ENCODE measurements around the gene CLEC18B.
"Not testable (repeated sequence)": the region's sequence is repeated elsewhere in the genome, so short reads cannot be mapped to it uniquely, and the experiment has no call there.

CLEC18B gene

DNA sequence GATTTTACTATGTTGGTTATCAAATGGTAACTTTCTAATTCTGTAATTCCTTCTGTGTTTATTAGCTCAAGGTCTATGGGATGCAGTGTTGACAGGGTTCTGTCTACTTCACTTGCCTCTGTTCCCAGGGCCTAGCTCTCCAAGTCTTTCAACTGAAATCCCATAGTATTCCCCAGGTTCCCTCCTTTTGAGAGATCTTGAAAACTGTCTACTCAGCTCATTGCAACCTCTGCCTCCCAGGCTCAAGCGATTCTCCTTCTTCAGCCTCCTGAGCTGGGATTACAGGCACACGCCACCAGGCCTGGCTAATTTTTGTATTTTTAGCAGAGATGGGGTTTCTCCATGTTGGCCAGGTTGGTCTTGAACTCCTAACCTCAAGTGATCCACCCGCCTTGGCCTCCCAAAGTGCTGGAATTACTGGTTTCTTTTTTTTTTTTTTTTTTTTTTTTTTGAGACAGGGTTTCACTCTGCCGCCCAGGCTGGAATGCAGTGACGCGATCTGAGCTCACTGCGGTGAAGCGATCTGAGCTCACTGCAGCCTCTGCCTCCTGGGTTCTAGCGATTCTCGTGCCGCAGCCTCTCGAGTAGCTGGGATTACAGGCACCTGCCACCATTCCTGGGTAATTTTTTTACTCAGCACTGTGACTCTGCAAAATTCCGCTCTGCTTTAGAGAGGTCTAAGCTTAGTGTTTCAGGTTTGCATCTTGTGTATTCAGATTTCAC lies 22.5 kb upstream of the CLEC18B start:
- DNase-seq: not testable (repeated sequence)

DNA sequence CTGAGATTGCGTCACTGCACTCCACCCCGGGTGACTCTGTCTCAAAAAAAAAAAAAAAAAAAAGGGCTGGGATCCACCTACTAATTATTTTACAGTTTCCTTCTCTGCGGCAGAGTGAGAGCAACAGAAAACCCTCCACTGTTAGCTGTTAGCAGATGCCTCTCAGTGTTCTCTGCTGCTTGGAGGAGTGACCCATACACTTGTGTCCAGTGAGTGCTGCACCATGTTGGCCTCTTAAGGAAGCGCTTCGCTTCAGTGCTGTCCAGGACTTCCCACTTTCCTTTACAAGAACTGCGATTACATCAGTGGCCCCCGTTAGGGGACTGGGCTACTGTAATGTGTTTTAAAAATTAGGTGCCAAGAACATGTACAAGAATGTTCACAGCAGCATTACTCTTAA lies 18.4 kb upstream of the CLEC18B start:
- no peak for DNase-seq

DNA sequence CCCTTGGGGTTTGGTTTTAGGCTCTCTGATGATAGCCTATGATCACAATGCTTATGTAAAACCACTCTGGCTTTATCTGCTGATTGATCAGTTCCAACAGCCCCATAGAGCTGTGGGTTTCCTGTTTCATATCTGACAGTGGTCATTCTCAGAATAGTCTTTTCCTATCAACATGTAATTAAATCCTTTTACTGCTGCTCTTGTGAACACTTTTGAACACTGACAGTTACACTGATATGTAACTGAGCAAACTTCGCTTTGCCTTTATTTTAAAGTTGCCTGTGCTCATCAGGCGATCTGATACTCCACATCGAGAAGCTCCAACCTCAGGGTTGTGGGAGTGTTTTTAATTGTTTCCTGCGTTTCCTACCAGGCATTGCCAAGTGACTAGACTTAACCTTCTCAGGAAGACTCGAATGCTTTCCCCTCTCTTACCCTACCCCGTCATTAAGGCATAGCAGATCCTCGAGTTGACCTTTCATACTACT lies 17.3 kb upstream of the CLEC18B start:
- DNase-seq: no peak

DNA sequence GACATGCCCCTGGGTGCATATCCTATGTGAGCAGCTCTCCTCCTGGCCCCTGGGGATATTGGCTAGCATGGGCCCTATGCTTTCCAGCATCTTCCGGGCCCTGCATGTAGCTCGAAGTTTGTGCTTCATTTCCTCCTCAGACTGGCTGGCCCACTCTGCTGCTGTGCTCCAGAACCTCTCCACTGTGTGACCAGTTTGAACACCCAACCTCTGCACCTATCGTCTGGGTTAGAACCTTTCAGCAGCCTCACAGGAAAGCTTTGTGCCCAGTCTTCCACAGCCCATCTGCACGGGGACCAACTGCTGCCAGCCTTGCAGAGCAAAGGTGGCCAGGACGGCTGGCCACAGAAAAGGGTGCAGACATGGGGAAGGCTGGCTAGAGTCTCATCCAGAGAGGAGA lies 10.2 kb upstream of the CLEC18B start:
- no peak for DNase-seq

DNA sequence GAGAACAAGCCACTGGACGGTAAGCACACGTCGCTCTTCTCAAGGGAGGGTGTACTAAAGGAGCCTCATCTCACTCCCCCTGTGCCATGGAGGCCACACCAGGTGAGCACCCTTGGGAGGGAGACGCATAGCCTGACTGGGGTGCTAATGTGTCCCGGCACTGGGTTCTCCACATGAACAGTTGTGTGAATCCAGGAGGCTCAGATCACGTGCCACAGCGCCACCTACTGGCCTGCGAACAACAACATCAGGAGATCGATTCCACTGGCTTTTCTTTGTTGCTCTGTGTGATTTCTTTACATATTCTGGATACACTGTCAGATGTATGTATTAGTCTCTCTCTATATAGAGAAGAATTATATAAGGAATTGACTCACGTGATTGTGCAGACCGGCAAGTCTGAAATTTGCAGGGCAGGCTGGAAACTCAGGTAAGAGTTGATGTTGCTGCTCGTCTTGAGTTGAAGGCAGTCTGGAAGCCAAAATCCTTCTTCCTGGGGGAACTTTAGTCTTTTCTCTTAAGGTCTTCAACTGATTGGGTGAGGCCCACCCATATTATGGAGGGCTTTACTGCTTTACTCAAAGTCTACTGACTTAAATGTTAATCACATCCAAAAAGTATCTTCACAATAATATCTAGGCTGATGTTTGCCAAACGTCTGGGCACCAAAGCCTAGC lies 8.9 kb upstream of the CLEC18B start:
- DNase-seq: peak; percentile 18 to 24

DNA sequence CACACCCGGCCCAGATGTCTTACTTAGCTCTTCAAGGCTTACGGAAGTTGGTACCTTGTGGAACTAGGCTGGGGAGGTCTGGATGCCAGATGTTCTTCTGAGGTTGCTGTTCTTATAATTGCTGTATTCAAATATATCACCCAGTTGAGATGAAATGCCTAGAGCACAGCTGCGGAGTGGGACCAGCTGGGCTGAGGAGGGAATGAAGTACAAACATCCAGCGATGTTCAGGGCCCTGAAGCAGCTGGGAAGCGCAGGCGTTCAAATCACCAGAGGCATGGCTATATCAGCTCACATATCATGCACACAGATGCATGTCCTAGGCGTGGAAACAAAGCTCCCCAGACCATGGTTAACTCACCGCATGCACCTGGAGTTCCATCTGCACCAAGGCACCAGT lies 7.2 kb upstream of the CLEC18B start:
- DNase-seq: not testable (repeated sequence)

DNA sequence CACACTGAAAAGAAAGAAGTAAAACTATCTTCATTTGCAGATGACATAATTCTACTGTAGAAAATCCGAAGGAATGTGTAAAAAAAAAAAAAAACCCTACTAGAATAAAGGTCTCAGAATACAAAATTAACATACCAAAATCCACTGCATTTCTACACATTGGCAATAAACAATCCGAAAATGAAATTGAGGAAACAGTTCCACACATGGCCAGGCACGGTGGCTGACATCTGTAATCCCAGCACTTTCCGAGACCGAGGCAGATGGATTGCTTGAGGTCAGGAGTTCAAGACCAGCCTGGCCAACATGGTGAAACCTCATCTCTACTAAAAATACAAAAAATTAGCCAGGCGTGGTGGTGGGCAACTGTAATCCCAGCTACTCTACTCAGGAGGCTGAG lies 4.5 kb upstream of the CLEC18B start:
- DNase-seq: not testable (repeated sequence)

DNA sequence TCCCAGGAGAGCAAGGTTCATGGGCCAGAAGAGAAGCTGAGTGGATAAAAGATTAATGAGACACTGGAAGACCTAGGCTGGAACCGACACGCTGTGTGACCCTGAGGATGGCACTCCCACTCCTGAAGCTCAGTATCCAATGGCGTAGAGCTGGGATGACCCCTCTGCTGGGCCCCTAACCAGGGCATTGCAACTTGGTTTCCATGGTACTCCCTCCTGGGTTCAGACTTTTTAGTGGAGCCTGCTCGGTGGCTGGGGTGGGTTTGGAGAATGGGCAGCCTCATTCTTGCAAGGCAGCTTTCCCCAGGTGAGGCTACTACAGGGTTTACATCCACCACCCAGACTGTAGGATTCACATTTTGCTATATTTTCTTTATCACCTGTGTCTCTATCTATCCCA lies 2.4 kb upstream of the CLEC18B start:
- not testable (repeated sequence) for DNase-seq

DNA sequence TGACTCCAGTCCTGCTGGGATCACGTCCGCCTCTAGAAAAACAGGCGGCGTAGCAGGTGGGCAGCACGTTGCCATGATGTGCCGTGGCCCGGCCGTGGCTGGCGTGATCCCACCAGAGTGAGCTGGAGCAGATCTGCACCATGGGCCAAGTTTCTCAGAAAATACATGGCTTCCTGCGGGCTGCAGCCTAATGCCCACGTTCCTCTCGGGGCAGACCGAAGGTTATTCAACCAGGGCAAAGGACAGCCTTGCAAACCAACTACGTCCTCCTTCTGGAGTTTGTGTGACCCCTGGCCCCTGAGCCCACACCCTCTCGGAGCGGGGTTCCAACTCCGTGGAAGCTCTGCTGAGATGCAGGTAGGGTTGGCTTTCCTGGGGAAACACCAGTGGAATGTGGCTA lies 808 bp upstream of the CLEC18B start:
- not testable (repeated sequence) for DNase-seq

DNA sequence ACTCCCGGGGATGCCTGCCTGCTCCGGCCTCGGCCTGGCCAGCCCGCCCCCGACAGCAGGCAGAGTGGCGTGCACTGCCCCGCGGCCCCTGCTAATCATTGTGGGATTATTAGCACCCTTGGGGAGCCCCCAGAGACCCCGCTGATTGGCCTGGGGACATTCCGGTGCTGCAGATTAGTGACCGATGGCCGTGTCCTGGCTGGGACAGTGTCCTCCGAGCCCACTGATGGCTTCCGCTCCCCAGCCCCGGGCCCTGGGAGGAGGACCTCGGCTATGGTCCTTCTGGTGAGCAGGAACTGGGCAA lies 156 bp upstream of the CLEC18B start:
- DNase-seq: not testable (repeated sequence)

DNA sequence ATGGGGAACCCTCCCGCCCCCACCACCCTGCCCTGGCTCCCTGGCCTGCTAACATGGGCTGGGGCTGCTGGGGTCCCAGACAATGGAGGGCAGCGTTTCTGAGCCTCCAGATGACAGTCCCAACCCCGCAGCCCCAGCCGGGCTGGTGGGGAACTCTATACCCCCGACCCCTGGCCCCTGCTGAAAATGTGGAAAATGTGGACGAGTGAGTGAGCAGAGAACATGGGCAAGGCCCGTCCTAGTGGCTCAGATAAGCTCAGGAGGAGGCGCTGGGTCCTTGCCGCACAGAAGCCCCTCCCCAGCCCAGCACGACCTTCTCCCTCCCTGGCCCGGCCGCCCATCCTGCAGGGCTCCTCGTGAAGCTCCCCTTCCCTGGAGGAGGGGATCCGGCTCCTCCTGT lies 1.5 kb downstream of the CLEC18B start:
- DNase-seq: not testable (repeated sequence)

DNA sequence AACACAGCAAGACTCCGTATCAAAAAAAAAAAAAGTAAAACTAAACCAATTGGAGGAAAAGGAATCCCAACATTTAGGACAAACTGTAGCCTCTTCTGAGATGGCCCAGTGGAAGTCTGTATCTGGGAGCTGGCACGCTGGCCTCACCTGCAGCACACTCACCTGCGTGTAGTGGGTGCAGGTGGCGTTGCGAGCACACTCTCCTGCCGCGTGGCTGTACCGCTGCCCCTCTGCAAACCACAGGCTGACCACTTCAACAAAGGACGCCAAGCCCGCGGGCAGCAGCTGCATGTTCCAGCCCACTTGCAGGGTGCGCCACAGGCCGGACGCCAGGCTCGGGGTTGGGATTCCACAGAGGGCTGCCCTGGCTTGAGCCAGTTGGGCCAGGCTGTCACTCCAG lies 3.4 kb downstream of the CLEC18B start:
- DNase-seq: not testable (repeated sequence)

DNA sequence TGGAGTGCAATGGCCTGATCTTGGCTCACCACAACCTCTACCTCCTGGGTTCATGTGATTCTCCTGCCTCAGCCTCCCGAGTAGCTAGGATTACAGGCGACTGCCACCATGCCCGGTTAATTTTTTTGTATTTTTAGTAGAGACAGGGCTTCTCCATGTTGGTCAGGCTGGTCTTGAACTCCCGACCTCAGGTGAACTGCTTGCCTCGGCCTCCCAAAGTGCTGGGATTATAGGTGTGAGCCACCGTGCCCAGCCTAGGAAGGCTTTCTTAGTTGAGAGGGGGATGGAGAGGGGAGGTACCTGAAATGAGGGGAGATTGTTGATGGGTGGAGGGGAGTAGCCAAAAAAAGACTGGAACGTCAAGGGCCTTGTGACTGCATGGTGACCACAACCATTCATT lies 7.4 kb downstream of the CLEC18B start:
- DNase-seq: not testable (repeated sequence)

DNA sequence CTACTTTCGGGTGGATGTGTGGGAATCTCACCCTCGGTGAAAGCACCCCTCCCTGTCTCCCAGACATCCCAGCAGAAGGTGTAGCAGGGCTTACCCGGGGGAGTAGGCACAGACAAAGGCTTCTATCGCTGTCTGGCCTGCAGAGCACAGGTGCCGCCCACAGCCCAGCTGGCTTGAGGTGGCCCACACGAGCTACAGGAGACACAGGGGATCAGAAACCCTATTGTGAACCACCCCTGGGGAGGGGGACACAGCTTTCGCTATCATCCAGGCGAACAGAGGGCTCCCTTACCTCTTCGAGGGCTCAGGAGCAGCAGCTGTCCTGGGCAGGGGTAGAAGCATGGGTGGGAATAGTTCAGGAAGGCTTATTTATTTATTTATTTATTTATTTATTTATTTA lies 7.8 kb downstream of the CLEC18B start:
- not testable (repeated sequence) for DNase-seq

DNA sequence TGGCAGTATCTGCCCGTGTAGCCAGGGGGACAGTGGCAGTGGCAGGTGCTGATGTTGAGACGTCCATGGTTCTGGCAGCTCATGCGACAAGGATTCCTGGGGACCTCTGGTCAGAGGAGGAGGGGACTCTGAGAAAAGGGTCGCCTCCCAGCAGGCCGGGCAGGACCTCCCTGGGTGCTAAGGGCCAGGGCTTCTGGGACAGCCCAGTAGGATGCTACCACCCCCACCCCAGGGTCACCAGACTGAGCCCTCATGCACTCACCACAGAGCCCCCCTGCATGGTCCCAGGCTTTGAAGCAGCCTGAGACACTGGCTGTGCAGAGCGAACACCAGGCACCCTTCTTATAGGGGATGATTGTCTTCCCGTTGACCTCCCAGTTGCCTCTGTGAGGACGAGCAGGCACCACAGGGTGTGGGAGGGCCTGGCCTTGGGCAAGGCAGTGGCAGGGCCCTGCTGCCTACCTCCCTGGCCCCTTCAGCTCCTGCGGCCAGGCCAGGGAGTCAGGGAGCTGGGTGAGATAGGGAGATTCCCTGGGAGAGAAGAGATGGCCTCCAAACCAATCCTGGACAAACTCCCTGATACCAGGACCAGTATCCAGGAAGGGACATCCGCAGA lies 8.4 kb downstream of the CLEC18B start:
- not testable (repeated sequence) for DNase-seq

DNA sequence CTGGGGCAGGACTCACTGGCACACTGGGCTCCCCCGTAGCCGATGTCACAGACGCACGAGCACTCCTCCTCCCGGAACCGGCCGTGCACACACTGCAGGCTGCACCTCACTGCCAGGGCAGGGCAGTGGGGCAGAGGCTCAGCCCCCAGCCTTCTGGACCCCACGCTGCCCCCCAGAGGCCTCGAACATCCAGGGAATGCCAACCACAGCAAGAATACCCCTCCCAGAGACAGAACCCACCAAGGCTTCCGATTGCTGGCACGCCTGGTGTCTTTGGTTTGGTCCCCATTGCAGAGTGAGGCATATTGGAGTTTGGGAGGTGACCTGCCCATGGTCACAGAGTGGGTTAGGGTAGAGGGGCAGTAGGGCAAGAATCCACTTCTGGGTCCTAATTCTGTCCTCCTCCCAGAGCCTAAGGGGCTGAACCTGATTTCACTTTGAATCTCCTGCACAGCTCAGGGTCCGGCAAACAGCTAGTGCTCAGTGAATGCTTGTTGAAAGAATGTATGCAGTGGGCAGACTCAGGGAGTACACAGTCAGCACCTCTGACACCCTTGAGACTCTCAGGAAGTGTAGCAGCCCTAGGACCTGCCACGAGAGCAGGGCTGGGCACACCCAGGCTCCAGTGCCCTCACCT lies 9.0 kb downstream of the CLEC18B start:
- DNase-seq: not testable (repeated sequence)

DNA sequence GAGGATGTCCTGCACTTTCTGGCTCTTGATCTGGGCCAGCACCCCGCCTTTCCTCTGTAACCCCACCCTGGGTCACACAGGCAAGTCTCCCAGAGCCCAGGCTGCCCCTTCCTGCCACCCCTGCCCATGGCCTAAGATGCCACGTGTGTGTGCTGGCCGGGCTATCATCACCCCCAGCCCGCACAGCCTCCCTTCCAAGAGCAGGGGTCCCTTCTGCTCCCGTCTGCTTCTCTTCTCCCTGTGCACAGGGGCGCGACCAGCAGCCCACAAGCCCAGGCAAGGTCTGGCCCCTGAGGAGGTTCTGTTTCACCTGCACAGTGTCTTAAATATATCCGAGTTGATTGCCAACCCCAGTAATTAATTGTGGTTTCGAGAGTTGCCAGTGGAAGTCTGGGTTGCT lies 10.3 kb downstream of the CLEC18B start:
- DNase-seq: not testable (repeated sequence)

DNA sequence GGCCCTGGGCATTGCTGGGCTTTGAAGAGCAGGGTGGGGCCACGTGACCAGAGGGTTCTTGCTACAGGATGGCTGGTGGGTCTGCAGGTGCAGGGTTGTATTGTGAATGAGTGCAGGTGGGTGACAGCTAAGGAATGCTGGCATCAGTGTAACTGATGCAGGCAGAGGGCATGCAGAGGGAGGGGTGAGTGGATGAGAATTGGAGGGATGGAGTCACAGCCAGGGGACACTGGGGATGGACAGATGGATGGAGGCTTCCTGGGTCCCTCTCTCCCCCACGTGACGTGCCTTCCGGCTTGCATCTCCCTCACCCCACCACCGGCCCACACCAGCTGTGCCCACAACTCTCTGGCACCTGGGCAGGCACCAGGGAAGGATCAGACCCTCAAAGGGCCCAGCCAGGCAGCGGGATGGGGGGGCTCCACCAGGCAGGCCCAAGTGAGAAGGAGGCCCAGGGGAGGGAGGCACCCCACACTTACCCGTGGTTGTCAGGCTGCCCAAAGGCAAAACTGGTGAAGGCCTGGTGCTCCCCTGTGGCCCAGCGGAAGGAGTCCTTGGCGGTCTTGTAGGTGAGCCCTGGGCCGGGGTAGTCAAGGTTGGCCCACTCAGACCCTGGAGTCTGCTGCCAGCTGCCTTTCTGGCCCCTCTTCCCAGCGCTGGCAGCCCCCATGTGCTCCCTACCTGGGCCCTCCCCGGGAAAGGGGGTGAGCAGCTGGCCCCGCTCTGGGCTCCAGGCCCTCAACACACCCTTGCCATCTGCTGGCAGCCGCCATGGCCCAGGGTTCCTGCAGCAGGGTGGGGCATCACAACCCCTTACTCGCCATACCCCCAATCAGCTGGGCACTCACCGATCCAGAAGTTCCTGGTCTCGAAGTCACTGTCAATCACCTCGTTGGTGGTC lies 11.0 kb downstream of the CLEC18B start:
- DNase-seq: not testable (repeated sequence)

DNA sequence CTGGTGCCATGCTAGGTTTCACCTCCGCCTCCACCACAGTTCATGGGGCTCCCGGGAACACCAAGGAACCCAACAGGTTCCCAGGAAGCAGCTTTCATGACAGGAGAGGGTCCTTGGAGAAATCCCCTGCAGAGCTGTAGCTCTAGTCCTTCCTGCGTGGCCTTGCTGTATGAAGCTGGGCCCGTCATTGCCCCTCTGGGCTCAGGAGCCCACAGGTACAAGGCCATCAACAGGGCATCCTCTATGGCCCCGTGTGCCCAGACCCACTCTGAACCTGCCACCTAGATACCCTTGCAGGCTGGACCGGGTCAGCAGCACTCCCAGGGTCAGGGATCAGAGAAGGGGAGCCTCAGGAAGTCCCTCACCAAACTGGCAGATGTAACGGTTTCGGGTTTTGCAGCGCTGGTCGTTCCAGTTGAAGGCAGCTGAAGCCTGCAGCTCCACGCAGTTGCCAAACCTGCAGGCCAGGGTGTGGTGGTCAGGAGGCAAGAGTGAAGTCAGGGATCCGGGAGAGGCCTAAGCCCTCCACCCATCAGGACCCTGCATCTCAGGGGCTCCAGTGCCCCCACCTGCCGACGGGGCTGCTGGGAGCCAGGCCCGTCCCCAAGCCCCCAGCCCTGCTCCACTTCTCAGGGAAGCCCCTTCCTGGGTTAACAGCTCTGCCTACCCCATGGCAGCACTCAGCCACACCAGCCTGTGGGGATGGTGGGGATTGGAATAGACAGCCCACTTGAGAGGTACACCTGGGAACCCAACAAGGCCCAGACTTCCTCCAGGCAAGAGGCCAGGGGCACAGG lies 11.9 kb downstream of the CLEC18B start:
- DNase-seq: not testable (repeated sequence)

DNA sequence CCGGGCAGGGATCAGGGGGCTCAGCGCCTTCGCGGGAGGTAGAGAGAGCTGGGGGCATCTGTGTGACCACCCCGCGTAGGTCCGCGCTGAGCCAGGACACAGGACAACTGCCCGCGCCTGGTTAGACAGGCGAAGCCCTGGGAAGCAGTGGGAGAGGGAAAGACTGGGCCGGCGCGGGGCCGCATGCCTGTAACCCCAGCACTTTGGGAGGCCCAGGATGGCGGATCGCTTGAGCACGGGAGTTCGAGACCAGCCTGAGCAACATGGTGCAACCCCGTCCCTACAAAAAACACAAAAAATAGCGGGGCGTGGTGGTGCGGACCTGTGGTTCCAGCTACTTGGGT lies 13.9 kb downstream of the CLEC18B start:
- DNase-seq: not testable (repeated sequence)

DNA sequence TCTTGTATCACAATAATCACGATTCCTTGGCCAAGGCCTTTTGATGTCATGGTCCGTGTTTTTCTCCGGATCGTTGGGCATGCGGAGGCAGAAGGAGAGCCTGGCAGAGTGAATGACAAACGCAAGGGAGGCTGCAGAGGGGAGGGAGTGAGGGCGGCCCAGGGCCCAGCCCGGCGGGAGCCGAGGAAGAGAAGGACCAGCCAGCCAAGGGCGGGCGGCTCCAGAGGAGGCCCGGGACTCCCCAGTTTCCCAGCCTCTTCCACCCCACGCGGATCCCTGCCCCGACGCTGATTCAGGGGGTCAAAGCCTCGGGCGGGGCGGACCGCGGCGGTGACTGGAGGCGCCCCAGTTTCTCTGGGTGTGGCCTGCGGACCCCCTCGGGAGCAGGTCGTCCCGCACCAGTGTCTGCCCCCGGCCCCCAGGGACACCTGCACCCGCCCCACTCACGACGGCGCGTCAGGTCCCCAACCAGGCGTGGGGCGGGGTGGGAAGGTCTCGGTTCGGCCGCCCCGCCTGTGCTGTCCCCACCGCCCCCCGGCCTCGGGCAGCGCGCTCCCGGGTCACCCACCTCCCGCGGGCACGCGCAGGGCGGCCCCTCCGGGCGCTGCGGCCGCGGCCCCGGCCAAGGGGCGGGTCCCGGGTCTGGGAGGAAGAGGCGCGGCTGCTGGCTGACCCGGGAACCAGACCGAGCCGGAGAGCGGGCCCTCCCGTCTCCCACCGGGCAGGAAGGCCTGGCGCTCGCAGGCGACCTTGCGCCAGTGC lies 14.5 kb downstream of the CLEC18B start:
- DNase-seq: not testable (repeated sequence)
